ENCODE data around the gene LRCOL1. TPM values are rescaled to one million over a fixed set of nuclear protein-coding genes. Genes with fewer than 3 reads are reported as not detected.

Gene LRCOL1
- total RNA-seq, 1 donor from 2014 or later: not detected

DNA sequence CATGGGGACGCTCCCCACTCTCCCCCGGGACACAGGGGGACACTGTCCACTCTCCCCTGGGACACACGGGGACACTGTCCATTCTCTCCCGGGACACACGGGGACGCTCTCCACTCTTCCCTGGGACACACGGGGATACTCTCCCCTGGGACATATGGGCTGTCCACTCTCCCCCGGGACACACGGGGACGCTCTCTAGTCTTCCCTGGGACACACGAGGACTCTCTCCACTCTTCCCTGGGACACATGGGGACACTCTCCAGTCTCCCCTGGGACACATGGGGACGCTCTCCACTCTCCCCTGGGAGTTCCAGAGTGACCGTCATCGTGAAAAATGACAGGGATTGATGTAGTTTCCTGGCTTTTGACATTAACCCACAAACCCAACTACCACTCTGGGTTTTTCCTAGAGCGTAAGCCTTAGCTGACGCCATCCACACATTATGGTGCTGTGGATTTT, 5.2 kb upstream of the LRCOL1 start:
- H3K27me3 ChIP-seq (ENCODE audit: low read depth): peaks cover 89% of the 10 kb centered on the region
- peaks cover 4% of the 10 kb centered on the region for H3K36me3 ChIP-seq
- peaks cover 14% of the 10 kb centered on the region for H3K4me1 ChIP-seq
- intact Hi-C loops (cut with micrococcal nuclease): loop anchor here (10.0 kb wide), 1 partner anchor 201 kb away; no protein-coding TSS in a partner anchor
- no peak overlapping the region for H3K27ac ChIP-seq (replicated peaks)
- no peak for DNase-seq
- no peak for TF ChIP-seq CTCF (IDR thresholded peaks at IDR 0.05; ENCODE audit: borderline replicate concordance)
- no peak overlapping the region for H3K4me3 ChIP-seq
- peaks cover 25% of the 10 kb centered on the region for H3K9me3 ChIP-seq (replicated peaks)

DNA sequence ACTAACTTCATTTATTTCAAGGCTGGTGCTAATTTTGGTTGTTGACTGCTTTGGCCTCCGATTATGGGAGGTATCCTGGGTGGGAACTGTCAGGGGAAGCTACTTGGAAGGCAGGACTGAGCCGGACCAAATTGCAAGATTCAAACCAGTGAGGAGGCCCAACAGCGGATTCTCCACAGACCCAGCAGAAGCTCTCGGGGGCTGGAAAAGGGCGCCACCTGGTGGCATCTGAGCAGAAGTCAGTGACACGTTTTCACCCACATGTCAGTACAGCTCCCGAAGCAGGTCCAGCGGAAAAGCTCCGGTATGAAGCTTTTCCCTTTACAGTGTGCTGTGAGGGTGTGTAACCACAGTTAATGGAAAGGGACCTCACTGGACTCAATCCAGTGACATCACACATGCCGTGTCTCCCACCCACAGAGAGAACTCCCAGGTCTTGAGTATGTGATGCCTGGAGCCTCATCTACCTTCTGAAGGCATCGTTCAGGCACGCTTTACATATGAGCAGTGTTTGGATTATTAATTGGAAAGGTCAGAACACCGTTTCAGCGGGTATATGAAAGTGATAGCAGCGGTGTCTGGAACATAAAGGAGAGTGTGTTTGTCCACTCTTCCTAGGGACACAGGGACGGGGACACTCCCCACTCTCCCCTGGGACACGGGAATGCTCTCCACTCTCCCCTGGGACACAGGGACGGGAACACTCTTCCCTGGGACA, 4.6 kb upstream of the LRCOL1 start:
- peak; percentile 91 for TF ChIP-seq CTCF (IDR thresholded peaks at IDR 0.05; ENCODE audit: borderline replicate concordance)
- peak; percentile 82 for DNase-seq
- Histone ChIP-seq H3K4me3 (no peak overlapping the region), H3K36me3 (peaks cover 4% of the 10 kb centered on the region), H3K9me3 (replicated peaks) (peaks cover 25% of the 10 kb centered on the region), H3K4me1 (peaks cover 20% of the 10 kb centered on the region), H3K27me3 (ENCODE audit: low read depth) (peaks cover 89% of the 10 kb centered on the region), H3K27ac (replicated peaks) (no peak overlapping the region)
- intact Hi-C loops (cut with micrococcal nuclease): loop anchor here (10.0 kb wide), 1 partner anchor 200 kb away; no protein-coding TSS in a partner anchor

GRCh38 chr12:132614029-132614428, 3.6 kb upstream of the LRCOL1 start:
- intact Hi-C loops (cut with micrococcal nuclease): loop anchor here (10.0 kb wide), 1 partner anchor 199 kb away; no protein-coding TSS in a partner anchor
- H3K4me3 ChIP-seq: no peak overlapping the region
- H3K27ac ChIP-seq (replicated peaks): no peak overlapping the region
- H3K27me3 ChIP-seq (ENCODE audit: low read depth): peaks cover 89% of the 10 kb centered on the region
- DNase-seq: no peak
- TF ChIP-seq CTCF (IDR thresholded peaks at IDR 0.05; ENCODE audit: borderline replicate concordance): no peak
- H3K9me3 ChIP-seq (replicated peaks): peaks cover 25% of the 10 kb centered on the region
- H3K4me1 ChIP-seq: peaks cover 21% of the 10 kb centered on the region
- H3K36me3 ChIP-seq: peaks cover 4% of the 10 kb centered on the region

- Histone ChIP-seq H3K9me3 (replicated peaks) (peaks cover 15% of the 10 kb centered on the region), H3K4me1 (peaks cover 14% of the 10 kb centered on the region), H3K4me3 (no peak overlapping the region), H3K27ac (replicated peaks) (no peak overlapping the region), H3K36me3 (no peaks in the 10 kb centered on the region), H3K27me3 (ENCODE audit: low read depth) (peaks cover 90% of the 10 kb centered on the region)
- no peak for TF ChIP-seq CTCF (IDR thresholded peaks at IDR 0.05; ENCODE audit: borderline replicate concordance)
- DNase-seq: no peak
- intact Hi-C loops (cut with micrococcal nuclease): loop anchor here (10.0 kb wide), 1 partner anchor 197 kb away; no protein-coding TSS in a partner anchor
Measured at GRCh38 chr12:132611620-132612019, 1.2 kb upstream of the LRCOL1 start.

- Histone ChIP-seq H3K36me3 (no peaks in the 10 kb centered on the region), H3K27me3 (ENCODE audit: low read depth) (peaks cover 90% of the 10 kb centered on the region), H3K4me1 (peaks cover 14% of the 10 kb centered on the region), H3K27ac (replicated peaks) (no peak overlapping the region), H3K4me3 (peak overlapping the region; percentile 42), H3K9me3 (replicated peaks) (peaks cover 9% of the 10 kb centered on the region)
- no peak for DNase-seq
- intact Hi-C loops (cut with micrococcal nuclease): loop anchor here (10.0 kb wide), 1 partner anchor 196 kb away; no protein-coding TSS in a partner anchor
- TF ChIP-seq CTCF (IDR thresholded peaks at IDR 0.05; ENCODE audit: borderline replicate concordance): no peak
Measured at GRCh38 chr12:132610866-132611602, 652 bp upstream of the LRCOL1 start.
